GM12891 (cell line): ENCODE results near the gene ENG.

Source experiments
- POLR2AphosphoS5 ChIP-seq: IDR thresholded peaks from 2 replicates; pipeline ENCODE4 v1.6.1; 2011; ENCODE audit warnings: low read depth, low read length, control low read depth
- TAF1 ChIP-seq: IDR thresholded peaks from 2 replicates; pipeline ENCODE4 v1.6.1; 2011; ENCODE audit warnings: low read depth, low read length, control low read depth

DNA sequence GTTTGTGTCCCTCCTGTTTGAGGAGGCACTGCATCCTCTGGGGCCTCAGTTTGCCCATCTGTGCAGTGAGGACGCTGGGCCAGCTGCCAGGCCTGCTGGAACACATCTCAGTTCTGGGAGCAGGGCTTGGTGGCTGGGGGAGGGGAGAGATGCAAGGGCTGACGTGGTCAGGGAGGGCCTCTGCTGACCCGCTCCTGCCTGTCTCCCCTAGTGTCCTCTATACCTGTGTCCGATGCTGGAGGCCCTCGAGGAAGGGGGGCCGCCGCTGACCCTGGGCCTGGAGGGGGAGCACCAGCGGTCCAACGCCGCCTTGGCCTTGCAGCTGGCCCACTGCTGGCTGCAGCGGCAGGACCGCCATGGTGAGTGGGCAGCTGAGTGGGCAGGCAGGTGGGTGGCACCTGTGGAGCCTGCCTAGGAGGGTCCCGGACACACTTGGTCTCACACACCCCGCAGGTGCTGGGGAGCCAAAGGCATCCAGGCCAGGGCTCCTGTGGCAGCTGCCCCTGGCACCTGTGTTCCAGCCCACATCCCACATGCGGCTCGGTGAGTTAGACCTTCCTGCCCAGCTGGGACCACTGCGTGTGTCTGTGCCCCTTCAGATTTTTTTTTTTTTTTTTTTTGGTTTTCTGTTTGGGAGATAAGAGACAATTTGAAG, 46.0 kb downstream of the ENG start:
- TF ChIP-seq TAF1 (no peak), POLR2AphosphoS5 (no peak)
